GM19238 (cell line): Measurements from ENCODE around the gene KIF26A.
"Not testable (repeated sequence)": the region's sequence is repeated elsewhere in the genome, so short reads cannot be mapped to it uniquely, and the experiment has no call there.

ENCODE experiments used
- DNase-seq: peaks from one replicate; pipeline ENCODE4 v3.0.0; 2011; ENCODE audit warnings: low spot score; ENCODE audit not compliant: insufficient read length

The KIF26A gene

GRCh38 chr14:104143521-104144452 is 5.4 kb downstream of the KIF26A start:
- no peak for DNase-seq

- DNase-seq = no peak
These were observed 6.0 kb downstream of the KIF26A start for GRCh38 chr14:104144453-104144790.

- DNase-seq = no peak
These were observed 6.8 kb downstream of the KIF26A start for GRCh38 chr14:104144911-104145825.

DNA sequence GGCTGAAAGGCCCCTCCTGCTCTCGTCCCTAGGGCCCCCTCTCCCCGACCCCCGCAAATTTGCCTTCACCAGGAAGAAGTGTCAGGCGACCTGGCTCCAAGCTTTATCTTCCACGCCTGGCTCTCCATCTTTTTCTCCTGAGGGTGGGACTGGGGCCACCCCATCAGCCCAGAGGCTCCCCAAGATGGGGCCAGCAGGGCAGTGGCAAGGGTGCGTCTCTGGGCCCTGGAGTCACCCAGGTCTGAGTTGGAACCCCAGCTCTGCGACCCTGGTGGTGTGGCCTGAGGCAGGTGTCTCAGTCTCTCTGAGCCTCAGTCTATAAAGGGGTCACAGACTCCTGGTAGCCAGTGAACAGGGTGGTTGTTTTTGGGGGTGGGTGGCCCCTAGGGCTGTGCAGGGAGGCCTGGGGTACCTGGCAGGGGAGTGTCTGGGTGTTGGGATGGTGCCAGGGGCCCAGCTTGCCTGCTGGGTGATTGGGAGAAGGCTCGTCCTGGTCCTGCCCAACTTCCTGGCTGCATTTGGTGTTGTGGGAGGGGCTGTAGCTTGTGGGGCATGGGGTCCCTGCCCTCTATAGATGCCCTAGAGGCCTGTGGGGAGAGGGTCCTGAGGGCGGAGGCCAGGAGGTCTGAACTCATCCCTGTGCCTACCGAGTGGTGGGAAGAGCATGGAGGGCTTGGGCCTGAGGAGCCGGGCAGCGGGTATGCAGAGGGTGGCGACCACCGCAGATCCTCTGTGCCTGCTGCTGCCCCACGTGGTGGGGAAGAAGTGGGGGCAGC is 7.6 kb downstream of the KIF26A start:
- DNase-seq = no peak

DNA sequence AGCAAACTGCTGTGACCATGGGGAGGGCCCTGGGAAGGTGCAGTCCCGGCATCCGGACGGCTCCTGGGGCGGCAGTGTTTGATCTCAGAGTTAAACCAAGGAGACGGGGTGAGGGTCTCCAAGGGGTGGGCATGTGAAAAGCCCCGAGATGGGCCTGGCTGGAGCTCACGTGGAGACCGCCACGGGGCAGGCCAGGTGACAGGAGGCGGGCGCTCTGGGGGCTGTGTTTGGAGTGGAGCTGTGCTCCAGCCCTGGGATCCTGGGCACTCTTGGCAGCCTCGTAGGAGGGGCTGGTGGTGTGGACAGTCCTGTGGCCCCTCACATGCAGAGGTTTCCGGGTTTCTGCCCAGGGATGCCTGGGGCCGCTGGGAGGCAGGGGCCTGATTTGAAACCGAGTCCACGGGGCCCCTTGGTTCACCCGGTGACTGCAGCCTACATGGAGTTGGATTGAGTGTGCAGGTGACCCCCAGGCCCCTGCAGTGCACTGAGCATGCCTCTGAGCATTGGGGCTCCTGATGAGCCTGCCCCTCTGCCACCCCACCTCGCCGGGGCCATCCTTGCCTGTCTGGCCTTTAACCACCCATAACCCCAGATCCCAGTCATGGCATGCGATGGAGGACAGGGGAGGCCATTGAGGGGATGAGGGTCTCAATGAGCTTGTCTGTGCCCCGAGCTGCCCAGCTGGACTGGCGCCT is 8.4 kb downstream of the KIF26A start:
- DNase-seq = no peak

DNA sequence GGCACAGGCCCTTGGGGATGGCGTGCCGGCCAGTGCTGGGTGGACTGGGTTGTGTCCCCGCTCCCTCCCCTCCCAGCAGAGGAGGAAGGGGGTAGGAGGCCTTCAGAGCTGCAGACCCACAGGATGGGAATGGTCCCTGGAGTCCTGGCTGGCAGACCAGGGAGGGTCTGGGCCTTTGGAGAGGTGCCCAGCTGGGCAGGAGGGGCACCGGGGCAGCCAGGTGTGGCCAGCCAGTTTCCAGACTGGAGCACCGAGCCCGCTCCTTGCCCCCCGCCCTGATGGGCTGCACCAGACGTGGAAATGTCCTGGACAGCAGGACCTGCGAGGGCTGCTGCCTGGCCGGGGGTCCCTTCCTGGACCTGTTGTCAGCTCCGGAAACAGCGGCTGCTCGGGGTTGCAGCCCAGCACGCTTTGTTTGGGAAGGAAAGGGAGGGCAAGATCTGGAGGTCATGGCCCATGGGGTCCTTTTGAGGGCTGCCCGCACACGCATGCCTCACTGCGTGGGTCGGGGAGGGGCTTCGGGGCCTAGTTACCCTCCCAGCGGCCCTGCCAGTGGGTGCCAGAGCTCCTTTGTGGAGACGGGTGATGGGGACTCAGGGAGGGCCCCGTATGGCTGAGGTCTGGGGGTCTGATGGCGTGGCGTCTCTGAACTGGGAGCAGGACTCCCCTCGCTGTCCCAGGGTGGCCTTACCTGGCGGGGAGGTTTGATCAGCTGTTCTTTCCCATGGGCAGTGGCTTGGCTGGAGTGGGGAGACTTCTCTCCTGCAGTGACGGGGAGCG is 9.1 kb downstream of the KIF26A start:
- no peak for DNase-seq

DNA sequence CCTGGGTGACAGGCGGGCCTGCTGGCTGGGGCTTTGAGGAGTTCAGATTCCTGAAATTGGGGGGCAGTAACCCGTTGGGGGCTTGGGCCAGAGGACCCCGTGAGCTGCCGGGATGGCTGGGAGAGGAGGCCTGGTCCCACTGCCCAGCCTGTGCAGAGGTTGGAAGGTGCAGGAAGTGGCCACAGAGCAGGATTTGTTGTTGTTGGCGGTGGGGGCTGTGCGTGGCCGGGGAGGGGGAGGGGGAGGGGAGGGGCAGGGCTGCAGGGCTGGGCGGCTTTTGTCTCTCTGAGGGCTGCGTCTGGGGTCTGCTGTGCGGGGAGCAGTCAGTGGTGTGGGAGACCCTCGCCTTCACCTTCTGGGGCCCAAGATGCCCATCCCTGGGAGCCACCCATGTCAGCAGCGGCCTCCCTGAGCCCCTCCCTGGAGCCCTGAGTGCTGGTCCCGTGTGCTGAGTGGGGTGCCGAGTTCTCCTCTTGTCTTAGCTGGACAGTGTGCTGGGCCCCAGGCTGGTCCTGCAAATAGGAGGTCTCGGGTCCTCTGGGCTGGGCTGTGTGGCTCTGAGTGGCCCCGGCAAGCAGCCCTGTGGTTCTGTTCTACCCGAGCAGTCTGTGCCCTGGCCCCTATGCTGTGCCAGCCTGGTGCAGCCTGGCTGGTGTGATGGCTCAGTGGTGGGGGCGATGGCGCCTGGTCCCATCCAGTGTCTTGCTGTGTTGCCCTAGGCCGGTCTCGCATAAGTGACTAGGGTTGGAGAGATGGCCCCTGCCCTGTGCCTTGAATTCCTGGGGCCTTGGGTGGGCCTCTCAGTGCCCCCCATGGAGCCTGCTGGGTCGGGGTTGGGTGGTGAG is 10.3 kb downstream of the KIF26A start:
- DNase-seq = no peak

DNA sequence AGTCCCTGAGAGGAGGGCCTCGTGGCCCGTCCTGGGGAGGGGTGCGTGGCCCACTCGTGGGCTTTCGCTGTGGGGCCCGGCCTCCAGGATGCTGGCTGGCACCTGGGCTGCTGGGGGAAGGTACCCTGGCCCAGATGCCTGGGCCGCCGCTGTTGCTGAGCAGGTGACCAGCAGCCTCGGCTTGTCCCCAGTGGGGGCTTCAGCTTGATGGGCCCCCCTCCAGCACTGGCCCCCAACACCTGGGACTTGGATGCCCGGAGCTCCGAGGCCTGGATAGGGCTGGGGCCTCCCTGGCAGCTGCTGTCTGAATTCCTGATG is 10.8 kb downstream of the KIF26A start:
- no peak for DNase-seq

DNA sequence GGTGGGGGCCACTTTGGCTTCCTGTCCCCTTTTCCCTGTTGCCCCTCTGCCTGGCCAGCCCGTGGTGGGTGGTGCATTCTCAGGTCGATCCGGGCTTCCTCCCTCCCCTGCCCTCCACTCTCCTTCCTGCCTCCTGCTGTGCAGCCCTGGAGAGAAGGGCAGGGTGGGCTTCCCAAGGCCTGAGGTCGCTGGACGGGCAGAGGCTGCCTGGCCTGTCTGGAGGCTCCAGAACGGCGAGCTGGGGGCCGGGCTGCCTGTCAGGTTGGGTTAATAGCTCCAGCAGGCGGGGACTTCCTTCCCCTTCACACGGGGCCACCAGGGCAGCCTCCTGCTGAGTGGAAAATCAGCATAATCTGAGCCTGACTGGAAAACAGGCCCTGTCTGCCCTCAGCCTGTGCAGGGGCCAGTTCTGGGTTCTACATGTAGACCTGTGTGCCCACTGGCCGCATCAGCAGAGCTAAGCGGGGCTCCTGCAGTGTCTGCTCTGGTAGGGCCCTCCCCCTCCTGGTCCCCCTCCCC is 11.3 kb downstream of the KIF26A start:
- DNase-seq = no peak

GRCh38 chr14:104150136-104151025 is 12.0 kb downstream of the KIF26A start:
- no peak for DNase-seq

DNA sequence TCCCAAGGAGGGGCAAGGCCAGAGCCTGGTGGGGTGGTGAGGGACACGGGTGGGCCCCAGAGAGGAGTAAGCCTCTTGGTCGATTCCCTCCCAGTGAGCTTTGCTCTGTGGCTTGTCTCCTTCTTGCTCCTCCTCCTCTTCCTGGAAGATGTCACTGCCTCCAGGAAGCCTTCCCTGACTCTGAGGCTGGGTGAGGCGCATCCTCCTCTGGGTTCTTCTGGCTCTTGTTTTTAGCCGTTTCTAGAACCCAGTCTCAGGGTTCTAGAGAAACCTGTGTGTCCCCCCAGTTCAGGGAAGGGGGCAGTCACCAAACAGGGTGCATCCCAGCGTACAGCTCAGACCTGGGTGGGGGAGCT is 12.6 kb downstream of the KIF26A start:
- no peak for DNase-seq

GRCh38 chr14:104151566-104152245 is 13.3 kb downstream of the KIF26A start:
- no peak for DNase-seq

GRCh38 chr14:104152246-104152575 is 13.8 kb downstream of the KIF26A start:
- DNase-seq = no peak

- DNase-seq = no peak
These were observed 14.5 kb downstream of the KIF26A start for GRCh38 chr14:104152686-104153393.

GRCh38 chr14:104153394-104153755 is 15.0 kb downstream of the KIF26A start:
- DNase-seq = not testable (repeated sequence)

- DNase-seq = no peak
These were observed 15.9 kb downstream of the KIF26A start for GRCh38 chr14:104154246-104154645.

- no peak for DNase-seq
These were observed 17.1 kb downstream of the KIF26A start for GRCh38 chr14:104155513-104155912.
